ENCODE results near the gene NDUFV2. TPM values are rescaled to one million over a fixed set of nuclear protein-coding genes. Genes with fewer than 3 reads are reported as not detected.

The NDUFV2 gene
- total RNA-seq, 1 experiment from 2014 or later, result 211 TPM

DNA sequence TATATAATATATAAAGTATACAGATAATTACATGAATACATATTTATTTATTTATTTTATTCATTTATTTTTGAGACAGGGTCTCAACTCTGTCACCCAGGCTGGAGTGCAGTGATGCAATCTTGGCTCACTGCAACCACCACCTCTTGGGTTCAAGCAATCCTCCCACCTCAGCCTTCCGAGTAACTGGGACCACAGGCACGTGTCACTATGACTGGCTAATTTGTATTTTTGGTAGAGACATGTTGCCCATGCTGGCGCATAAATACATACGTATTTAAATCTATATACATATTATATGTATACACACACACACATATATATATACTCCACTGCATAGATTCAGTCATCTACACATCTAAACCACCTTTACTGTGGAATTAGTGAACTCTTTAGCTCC, 20.6 kb upstream of the NDUFV2 start:
- no peak for DNase-seq
- Mint-ChIP-seq H3K4me3 (ENCODE audit: unreplicated experiment) (no peak overlapping the region), H3K36me3 (ENCODE audit: insufficient read depth, unreplicated experiment) (no peaks in the 10 kb centered on the region), H3K27ac (ENCODE audit: unreplicated experiment) (no peak overlapping the region), H3K27me3 (ENCODE audit: insufficient read depth, unreplicated experiment) (no peaks in the 10 kb centered on the region), H3K9me3 (ENCODE audit: unreplicated experiment) (no peaks in the 10 kb centered on the region), H3K4me1 (ENCODE audit: low read depth, unreplicated experiment) (no peaks in the 10 kb centered on the region)
- Histone ChIP-seq H3K9me3 (no peaks in the 10 kb centered on the region), H3K36me3 (ENCODE audit: control insufficient read depth, insufficient read depth, low read length) (no peaks in the 10 kb centered on the region), H3K27me3 (replicated peaks; ENCODE audit: control insufficient read depth, insufficient read depth, low read length) (no peaks in the 10 kb centered on the region), H3K4me3 (ENCODE audit: low read depth, low read length) (no peak overlapping the region), H3K4me1 (no peaks in the 10 kb centered on the region)
- BruUV-seq (replicated peaks), result no TSS peak
- POLR2A ChIA-PET, result no interaction called here
- CTCF ChIA-PET, result no interaction called here
- TF ChIP-seq, protein P1, sequence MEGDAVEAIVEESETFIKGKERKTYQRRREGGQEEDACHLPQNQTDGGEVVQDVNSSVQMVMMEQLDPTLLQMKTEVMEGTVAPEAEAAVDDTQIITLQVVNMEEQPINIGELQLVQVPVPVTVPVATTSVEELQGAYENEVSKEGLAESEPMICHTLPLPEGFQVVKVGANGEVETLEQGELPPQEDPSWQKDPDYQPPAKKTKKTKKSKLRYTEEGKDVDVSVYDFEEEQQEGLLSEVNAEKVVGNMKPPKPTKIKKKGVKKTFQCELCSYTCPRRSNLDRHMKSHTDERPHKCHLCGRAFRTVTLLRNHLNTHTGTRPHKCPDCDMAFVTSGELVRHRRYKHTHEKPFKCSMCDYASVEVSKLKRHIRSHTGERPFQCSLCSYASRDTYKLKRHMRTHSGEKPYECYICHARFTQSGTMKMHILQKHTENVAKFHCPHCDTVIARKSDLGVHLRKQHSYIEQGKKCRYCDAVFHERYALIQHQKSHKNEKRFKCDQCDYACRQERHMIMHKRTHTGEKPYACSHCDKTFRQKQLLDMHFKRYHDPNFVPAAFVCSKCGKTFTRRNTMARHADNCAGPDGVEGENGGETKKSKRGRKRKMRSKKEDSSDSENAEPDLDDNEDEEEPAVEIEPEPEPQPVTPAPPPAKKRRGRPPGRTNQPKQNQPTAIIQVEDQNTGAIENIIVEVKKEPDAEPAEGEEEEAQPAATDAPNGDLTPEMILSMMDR (IDR thresholded peaks at IDR 0.05; ENCODE audit: insufficient read depth in 1 of 2, low read depth in 1 of 2, low read length in 1 of 2, severe bottlenecking in 1 of 2, unreplicated experiment in 1 of 2), result no peak
- intact Hi-C loops (cut with micrococcal nuclease; ENCODE audit: unreplicated experiment), result no loop called here

DNA sequence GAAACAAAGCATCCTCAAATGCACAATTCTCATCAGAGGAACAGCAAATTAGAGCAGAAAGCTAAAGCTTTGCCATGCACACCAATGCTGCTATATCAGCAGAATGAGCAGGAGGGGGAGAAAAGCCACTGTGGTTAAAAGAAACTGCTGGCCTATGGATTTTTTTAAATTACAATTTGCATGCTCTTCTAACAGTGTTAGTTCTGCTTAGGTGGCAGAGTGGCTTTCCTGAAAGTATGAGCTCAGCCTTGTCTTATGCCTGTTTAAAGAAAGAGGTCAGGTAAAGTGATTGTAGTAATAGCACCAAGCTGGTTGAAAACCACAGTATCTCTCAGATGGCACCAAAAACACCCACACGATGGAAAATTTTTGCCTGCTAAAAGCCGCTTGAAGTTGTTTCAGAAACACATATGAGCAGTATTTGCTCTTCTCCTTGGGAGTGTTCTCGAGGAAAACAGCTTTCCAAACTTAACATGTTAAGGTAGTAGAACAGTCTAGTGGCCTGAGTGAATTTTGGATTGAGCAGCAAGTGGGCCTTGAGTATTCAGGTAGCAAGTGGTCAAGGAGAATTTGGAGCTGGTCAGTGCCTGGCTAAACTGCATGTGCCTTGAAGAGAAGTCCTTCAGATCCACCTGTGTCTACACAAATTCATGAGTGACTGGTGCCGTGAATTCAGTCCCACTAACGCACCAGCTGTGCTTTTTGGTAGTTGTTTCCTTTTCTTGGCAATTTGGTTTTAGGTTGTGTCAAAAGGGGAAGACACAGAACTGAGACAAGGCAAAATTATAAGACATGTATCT, 19.6 kb upstream of the NDUFV2 start:
- no peak overlapping the region for H3K4me3 ChIP-seq (ENCODE audit: low read depth, low read length)
- H3K9me3 ChIP-seq, result no peaks in the 10 kb centered on the region
- no peaks in the 10 kb centered on the region for H3K4me1 ChIP-seq
- no peaks in the 10 kb centered on the region for H3K4me1 Mint-ChIP-seq (ENCODE audit: low read depth, unreplicated experiment)
- intact Hi-C loops (cut with micrococcal nuclease; ENCODE audit: unreplicated experiment), result no loop called here
- H3K4me3 Mint-ChIP-seq (ENCODE audit: unreplicated experiment), result no peak overlapping the region
- ChIA-PET POLR2A (no interaction called here), CTCF (no interaction called here)
- TF ChIP-seq, protein P1 (IDR thresholded peaks at IDR 0.05; ENCODE audit: insufficient read depth in 1 of 2, low read depth in 1 of 2, low read length in 1 of 2, severe bottlenecking in 1 of 2, unreplicated experiment in 1 of 2), result no peak
- H3K9me3 Mint-ChIP-seq (ENCODE audit: unreplicated experiment), result no peaks in the 10 kb centered on the region
- H3K27me3 Mint-ChIP-seq (ENCODE audit: insufficient read depth, unreplicated experiment), result no peaks in the 10 kb centered on the region
- H3K27ac Mint-ChIP-seq (ENCODE audit: unreplicated experiment), result no peak overlapping the region
- H3K27me3 ChIP-seq (replicated peaks; ENCODE audit: control insufficient read depth, insufficient read depth, low read length), result no peaks in the 10 kb centered on the region
- no peak for DNase-seq
- H3K36me3 ChIP-seq (ENCODE audit: control insufficient read depth, insufficient read depth, low read length), result no peaks in the 10 kb centered on the region
- H3K36me3 Mint-ChIP-seq (ENCODE audit: insufficient read depth, unreplicated experiment), result no peaks in the 10 kb centered on the region
- BruUV-seq (replicated peaks), result no TSS peak

DNA sequence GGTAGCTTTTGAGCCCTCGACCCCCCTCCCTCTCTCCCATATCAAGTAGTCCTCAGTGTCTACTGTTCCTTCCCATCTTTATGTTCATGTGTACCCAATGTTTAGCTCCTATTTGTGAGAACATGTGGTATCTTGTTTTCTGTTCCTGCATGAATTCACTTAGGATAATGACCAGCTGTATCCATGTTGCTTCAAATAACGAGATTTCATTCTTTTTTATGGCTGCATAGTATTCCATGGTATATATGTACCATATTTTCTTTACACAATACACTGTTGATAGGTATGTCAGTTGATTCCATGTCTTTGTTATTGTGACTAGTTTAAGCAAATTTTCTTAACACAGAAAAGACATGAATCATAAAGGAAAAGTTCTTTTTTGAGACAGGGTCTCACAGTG, 16.5 kb upstream of the NDUFV2 start:
- Mint-ChIP-seq H3K4me1 (ENCODE audit: low read depth, unreplicated experiment) (no peaks in the 10 kb centered on the region), H3K36me3 (ENCODE audit: insufficient read depth, unreplicated experiment) (no peaks in the 10 kb centered on the region), H3K27ac (ENCODE audit: unreplicated experiment) (no peak overlapping the region), H3K27me3 (ENCODE audit: insufficient read depth, unreplicated experiment) (no peaks in the 10 kb centered on the region), H3K4me3 (ENCODE audit: unreplicated experiment) (no peak overlapping the region), H3K9me3 (ENCODE audit: unreplicated experiment) (no peaks in the 10 kb centered on the region)
- H3K9me3 ChIP-seq, result no peaks in the 10 kb centered on the region
- no peak for DNase-seq
- TF ChIP-seq, protein P1 (IDR thresholded peaks at IDR 0.05; ENCODE audit: insufficient read depth in 1 of 2, low read depth in 1 of 2, low read length in 1 of 2, severe bottlenecking in 1 of 2, unreplicated experiment in 1 of 2), result no peak
- H3K27me3 ChIP-seq (replicated peaks; ENCODE audit: control insufficient read depth, insufficient read depth, low read length), result no peaks in the 10 kb centered on the region
- H3K36me3 ChIP-seq (ENCODE audit: control insufficient read depth, insufficient read depth, low read length), result no peaks in the 10 kb centered on the region
- ChIA-PET CTCF (no interaction called here), POLR2A (no interaction called here)
- BruUV-seq (replicated peaks), result no TSS peak
- intact Hi-C loops (cut with micrococcal nuclease; ENCODE audit: unreplicated experiment), result no loop called here
- H3K4me1 ChIP-seq, result no peaks in the 10 kb centered on the region
- no peak overlapping the region for H3K4me3 ChIP-seq (ENCODE audit: low read depth, low read length)
